HG02885 (cell line): ENCODE data around the gene INO80C.
"Not testable (repeated sequence)": the region's sequence is repeated elsewhere in the genome, so short reads cannot be mapped to it uniquely, and the experiment has no call there.

ENCODE experiments used
- ATAC-seq: cut with Tn5 transposase; IDR thresholded peaks from one replicate; pipeline ENCODE4 v1.9.1; 2021; ENCODE audit warnings: mild to moderate bottlenecking; ENCODE audit not compliant: unreplicated experiment, poor library complexity

Gene INO80C

GRCh38 chr18:35464831-35465279 lies 32.9 kb downstream of the INO80C start:
- ATAC-seq: no peak

GRCh38 chr18:35463827-35464226 lies 33.9 kb downstream of the INO80C start:
- ATAC-seq: no peak

- ATAC-seq: no peak
These were observed 34.7 kb downstream of the INO80C start for GRCh38 chr18:35463050-35463449.

- ATAC-seq: no peak
These were observed 37.0 kb downstream of the INO80C start for GRCh38 chr18:35460736-35461161.

- no peak for ATAC-seq
These were observed 37.8 kb downstream of the INO80C start for GRCh38 chr18:35459997-35460396.

GRCh38 chr18:35458677-35459441 lies 38.9 kb downstream of the INO80C start:
- ATAC-seq: peak; percentile 51

GRCh38 chr18:35458271-35458670 lies 39.5 kb downstream of the INO80C start:
- ATAC-seq: no peak

GRCh38 chr18:35457140-35457704 lies 40.5 kb downstream of the INO80C start:
- no peak for ATAC-seq

- no peak for ATAC-seq
These were observed 41.6 kb downstream of the INO80C start for GRCh38 chr18:35455926-35456763.

- no peak for ATAC-seq
These were observed 43.0 kb downstream of the INO80C start for GRCh38 chr18:35454803-35455202.

GRCh38 chr18:35453065-35453464 lies 44.7 kb downstream of the INO80C start:
- not testable (repeated sequence) for ATAC-seq

GRCh38 chr18:35451916-35452315 lies 45.8 kb downstream of the INO80C start:
- no peak for ATAC-seq

GRCh38 chr18:35451032-35451431 lies 46.7 kb downstream of the INO80C start:
- no peak for ATAC-seq

GRCh38 chr18:35444636-35445035 lies 53.1 kb downstream of the INO80C start:
- ATAC-seq: no peak

GRCh38 chr18:35443847-35444246 lies 53.9 kb downstream of the INO80C start:
- ATAC-seq: no peak

GRCh38 chr18:35443434-35443833 lies 54.3 kb downstream of the INO80C start:
- ATAC-seq: no peak

GRCh38 chr18:35442701-35443100 lies 55.1 kb downstream of the INO80C start:
- ATAC-seq: no peak

GRCh38 chr18:35441857-35442595 lies 55.7 kb downstream of the INO80C start:
- no peak for ATAC-seq

- ATAC-seq: no peak
These were observed 59.1 kb downstream of the INO80C start for GRCh38 chr18:35438480-35439234.

GRCh38 chr18:35437836-35438235 lies 59.9 kb downstream of the INO80C start:
- ATAC-seq: no peak
